H9 (cell line): Measurements from ENCODE around the gene RARB. TPM values are rescaled to one million over a fixed set of nuclear protein-coding genes. Genes with fewer than 3 reads are reported as not detected.
A peak's percentile ranks its signal among the peaks of the same experiment; 100 is the strongest.

ENCODE experiments used
- DNase-seq: peaks from one replicate; pipeline ENCODE4 v3.0.0-alpha.2; 2017
- H2AFZ ChIP-seq: one replicate; pipeline ENCODE4 v1.6.1; 2013; ENCODE audit warnings: mild to moderate bottlenecking, low read length, control low read depth, moderate library complexity
- H2AK5ac ChIP-seq: 2 replicates; pipeline ENCODE4 v1.6.1; 2013; ENCODE audit warnings: low read length, control low read depth, mixed read lengths; ENCODE audit not compliant: insufficient read length
- H2BK120ac ChIP-seq: one replicate; pipeline ENCODE4 v1.6.1; 2013; ENCODE audit warnings: low read depth, mild to moderate bottlenecking, low read length, control low read depth, inconsistent platforms; ENCODE audit not compliant: poor library complexity, severe bottlenecking
- H2BK12ac ChIP-seq: 2 replicates; pipeline ENCODE4 v1.6.1; 2013; ENCODE audit warnings: low read length, control low read depth, mixed read lengths, low read depth; ENCODE audit not compliant: insufficient read length
- H2BK15ac ChIP-seq: 2 replicates; pipeline ENCODE4 v1.6.1; 2013; ENCODE audit warnings: low read depth, low read length, control low read depth
- H2BK20ac ChIP-seq: one replicate; pipeline ENCODE4 v1.6.1; 2013; ENCODE audit warnings: low read depth, mild to moderate bottlenecking, low read length, control low read depth, inconsistent platforms; ENCODE audit not compliant: poor library complexity, severe bottlenecking
- H2BK5ac ChIP-seq: 2 replicates; pipeline ENCODE4 v1.6.1; 2013; ENCODE audit warnings: low read length, control low read depth, mixed read lengths; ENCODE audit not compliant: insufficient read length
- H3K14ac ChIP-seq: 2 replicates; pipeline ENCODE4 v1.6.1; 2013; ENCODE audit warnings: low read length, control low read depth; ENCODE audit not compliant: insufficient read depth
- H3K18ac ChIP-seq: 2 replicates; pipeline ENCODE4 v1.6.1; 2013; ENCODE audit warnings: low read depth, mild to moderate bottlenecking, mixed read lengths, low read length, control low read depth; ENCODE audit not compliant: insufficient read length
- H3K23ac ChIP-seq: 2 replicates; pipeline ENCODE4 v1.6.1; 2013; ENCODE audit warnings: low read length, control low read depth, mixed read lengths, low read depth; ENCODE audit not compliant: insufficient read length
- H3K23me2 ChIP-seq: 2 replicates; pipeline ENCODE4 v1.6.1; 2013; ENCODE audit warnings: low read depth, mild to moderate bottlenecking, mixed read lengths, low read length, control low read depth; ENCODE audit not compliant: insufficient read length, poor library complexity, severe bottlenecking
- H3K27ac ChIP-seq: 2 replicates; pipeline ENCODE4 v1.5.1; 2013; ENCODE audit warnings: low read length, control low read depth, mixed read lengths, low read depth; ENCODE audit not compliant: insufficient read length
- H3K27me3 ChIP-seq: 2 replicates; pipeline ENCODE4 v1.6.1; 2013; ENCODE audit warnings: low read length, control low read depth, inconsistent platforms; ENCODE audit not compliant: insufficient read depth
- H3K4ac ChIP-seq: 2 replicates; pipeline ENCODE4 v1.6.1; 2013; ENCODE audit warnings: low read depth, mild to moderate bottlenecking, control low read depth, inconsistent platforms, low read length, moderate library complexity
- H3K4me1 ChIP-seq: 2 replicates; pipeline ENCODE4 v1.6.1; 2013; ENCODE audit warnings: low read length, control low read depth, inconsistent platforms; ENCODE audit not compliant: insufficient read depth
- H3K4me2 ChIP-seq: 2 replicates; pipeline ENCODE4 v1.6.1; 2013; ENCODE audit warnings: low read length, control low read depth, mixed read lengths; ENCODE audit not compliant: insufficient read length, insufficient read depth
- H3K56ac ChIP-seq: 2 replicates; pipeline ENCODE4 v1.6.1; 2013; ENCODE audit warnings: low read depth, mild to moderate bottlenecking, mixed read lengths, low read length, control low read depth; ENCODE audit not compliant: insufficient read length
- H3K79me1 ChIP-seq: 2 replicates; pipeline ENCODE4 v1.6.1; 2013; ENCODE audit warnings: low read depth, mild to moderate bottlenecking, moderate library complexity, low read length, control low read depth, inconsistent platforms; ENCODE audit not compliant: insufficient read depth, poor library complexity, severe bottlenecking
- H3K79me2 ChIP-seq: 2 replicates; pipeline ENCODE4 v1.6.1; 2013; ENCODE audit warnings: low read length, control low read depth, inconsistent platforms; ENCODE audit not compliant: insufficient read depth
- H3K9ac ChIP-seq: 2 replicates; pipeline ENCODE4 v1.6.1; 2013; ENCODE audit warnings: low read length, control low read depth, mixed read lengths; ENCODE audit not compliant: insufficient read length; ENCODE audit errors: extremely low read depth
- H3K9me3 ChIP-seq: one replicate; pipeline ENCODE4 v1.6.1; 2013; ENCODE audit warnings: low read depth, low read length, inconsistent platforms; ENCODE audit not compliant: control insufficient read depth
- H3T11ph ChIP-seq: one replicate; pipeline ENCODE4 v1.6.1; 2013; ENCODE audit warnings: mild to moderate bottlenecking, low read length, control low read depth, inconsistent platforms
- H4K20me1 ChIP-seq: one replicate; pipeline ENCODE4 v1.6.1; 2013; ENCODE audit not compliant: control insufficient read depth, insufficient read length, insufficient read depth
- H4K5ac ChIP-seq: 2 replicates; pipeline ENCODE4 v1.6.1; 2013; ENCODE audit warnings: low read depth, mild to moderate bottlenecking, mixed read lengths, low read length, control low read depth; ENCODE audit not compliant: insufficient read length
- H4K8ac ChIP-seq: replicated peaks from 2 replicates; pipeline ENCODE4 v1.6.1; 2013; ENCODE audit warnings: low read length, control low read depth, mixed read lengths, low read depth; ENCODE audit not compliant: insufficient read length
- H4K91ac ChIP-seq: 2 replicates; pipeline ENCODE4 v1.6.1; 2013; ENCODE audit warnings: low read depth, mild to moderate bottlenecking, moderate library complexity, mixed read lengths, low read length, control low read depth; ENCODE audit not compliant: insufficient read length
- H3K27ac Mint-ChIP-seq, 3 experiments: 2 replicates in 2 of 3; 3 replicates in 1 of 3; pipeline ENCODE4 v1.8.0; 2020 to 2021; ENCODE audit warnings: mixed read lengths in 3 of 3, mild to moderate bottlenecking in 1 of 3, moderate library complexity in 1 of 3
- H3K27me3 Mint-ChIP-seq: 2 replicates; pipeline ENCODE4 v1.8.0; 2021; ENCODE audit warnings: low read depth, mild to moderate bottlenecking, moderate library complexity, mixed read lengths
- H3K36me3 Mint-ChIP-seq, 3 experiments: 2 replicates in 2 of 3; 3 replicates in 1 of 3; pipeline ENCODE4 v1.8.0; 2020 to 2021; ENCODE audit warnings: low read depth in 3 of 3, mixed read lengths in 3 of 3; ENCODE audit not compliant: insufficient read depth in 1 of 3
- H3K4me1 Mint-ChIP-seq, 2 experiments: 2 replicates each; pipeline ENCODE4 v1.8.0; 2020; ENCODE audit warnings: mixed read lengths in 2 of 2
- H3K4me3 Mint-ChIP-seq, 2 experiments: 2 replicates in 1 of 2; 3 replicates in 1 of 2; pipeline ENCODE4 v1.8.0; 2020 to 2021; ENCODE audit warnings: mild to moderate bottlenecking in 2 of 2, mixed read lengths in 2 of 2, moderate library complexity in 1 of 2
- H3K9me3 Mint-ChIP-seq, 2 experiments: 2 replicates in 1 of 2; 3 replicates in 1 of 2; pipeline ENCODE4 v1.8.0; 2020; ENCODE audit warnings: mild to moderate bottlenecking in 2 of 2, mixed read lengths in 2 of 2, moderate library complexity in 1 of 2
- CTCF ChIP-seq: fragments of 200-600 bp; sonication (generic); conservative IDR thresholded peaks from 3 replicates; pipeline ENCODE4 v1.8.0; 2021; ENCODE audit warnings: antibody characterized with exemption, mild to moderate bottlenecking
- WGBS: extraction: QIAGEN DNeasy Blood & Tissue Kit; methylation state at CpG from one replicate; pipeline ENCODE4 v1.1.7; 2013; ENCODE audit warnings: missing lambda C conversion rate, low lambda C conversion rate, mixed read lengths; ENCODE audit not compliant: insufficient read length; ENCODE audit errors: extremely low coverage; 5-methylcytosine and 5-hydroxymethylcytosine counted together
- total RNA-seq: library from RNA; stranded (reverse); gene quantifications from 2 replicates; pipeline ENCODE4 v1.2.1, GENCODE V29; 2021

The RARB gene
- total RNA-seq, 1 experiment from 2014 or later = 0.22 TPM

- no peaks in the 10 kb centered on the region for H4K20me1 ChIP-seq
These were observed 57.6 kb downstream of the RARB start for GRCh38 chr3:25485673-25486072.

More at GRCh38 chr3:25485673-25486072, 57.6 kb downstream of the RARB start:
- Histone ChIP-seq H3K27ac (no peak overlapping the region), H2BK12ac (no peak overlapping the region), H3K4ac (no peak overlapping the region), H3K79me1 (no peaks in the 10 kb centered on the region), H2AFZ (no peak overlapping the region), H3K23me2 (no peaks in the 10 kb centered on the region), H4K8ac (no peak overlapping the region), H3K79me2 (no peaks in the 10 kb centered on the region), H3K23ac (no peak overlapping the region), H2BK120ac (no peak overlapping the region), H3K4me1 (no peaks in the 10 kb centered on the region), H4K91ac (no peak overlapping the region), H2AK5ac (no peak overlapping the region), H3K27me3 (no peaks in the 10 kb centered on the region), H2BK5ac (no peak overlapping the region), H2BK15ac (no peak overlapping the region), H3K9ac (no peak overlapping the region), H3K18ac (no peak overlapping the region), H3K4me2 (no peak overlapping the region), H3T11ph (no peak overlapping the region), H3K14ac (no peak overlapping the region), H3K56ac (no peak overlapping the region), H2BK20ac (no peak overlapping the region), H3K9me3 (no peaks in the 10 kb centered on the region), H4K5ac (no peak overlapping the region)
- Mint-ChIP-seq H3K4me3 (no peak overlapping the region), H3K36me3 (no peaks in the 10 kb centered on the region), H3K27me3 (no peaks in the 10 kb centered on the region), H3K4me1 (0 out of 4 replicates have a peak, but pooled peaks cover 0 to 3% of the 10 kb centered on the region in 2 experiments), H3K27ac (peak overlapping the region in 1 of 3 experiments; percentile 21; a peak in 2 of 7 replicates), H3K9me3 (no peaks in the 10 kb centered on the region; a peak in 1 of 5 replicates)
- no peak for DNase-seq
- no CpG with 5 or more reads among the region's 3 CpGs for WGBS
- no peak for TF ChIP-seq CTCF
